RWPE2 (cell line): ENCODE data around the gene CNTNAP2.

Experiments
- ATAC-seq: fragments of 200-7000 bp; cut with Tn5 transposase; 3 replicates; pipeline ENCODE4 v1.9.1; 2021; ENCODE audit warnings: low read depth
- DNase-seq: peaks from one replicate; pipeline ENCODE4 v3.0.0-alpha.2; 2020; ENCODE audit warnings: low spot score
- H3K27ac ChIP-seq: fragments of 450-650 bp; 2 replicates; pipeline ENCODE4 v1.5.1; 2017; ENCODE audit warnings: mild to moderate bottlenecking; ENCODE audit not compliant: poor library complexity, severe bottlenecking
- H3K27me3 ChIP-seq: fragments of 250-450 bp; sonication (Bioruptor Pico); 2 replicates; pipeline ENCODE4 v1.5.1; 2021; ENCODE audit warnings: mild to moderate bottlenecking, moderate library complexity; ENCODE audit not compliant: insufficient read depth, poor library complexity, severe bottlenecking
- H3K36me3 ChIP-seq: fragments of 250-450 bp; sonication (Bioruptor Pico); 2 replicates; pipeline ENCODE4 v1.5.1; 2020; ENCODE audit warnings: low read depth, mild to moderate bottlenecking, moderate library complexity
- H3K4me1 ChIP-seq: fragments of 250-450 bp; sonication (Bioruptor Pico); 2 replicates; pipeline ENCODE4 v1.5.1; 2021; ENCODE audit warnings: mild to moderate bottlenecking, moderate library complexity; ENCODE audit not compliant: insufficient read depth, poor library complexity, severe bottlenecking
- H3K4me3 ChIP-seq: fragments of 250-450 bp; sonication (Bioruptor Pico); 2 replicates; pipeline ENCODE4 v1.5.1; 2021; ENCODE audit warnings: mild to moderate bottlenecking, moderate library complexity; ENCODE audit not compliant: severe bottlenecking
- H3K9me3 ChIP-seq: fragments of 250-450 bp; sonication (Bioruptor Pico); 2 replicates; pipeline ENCODE4 v1.5.1; 2021; ENCODE audit warnings: mild to moderate bottlenecking, moderate library complexity; ENCODE audit not compliant: severe bottlenecking
- TF ChIP-seq, protein P1 (sequence below): fragments of 450-650 bp; IDR thresholded peaks from one replicate; pipeline ENCODE4 v1.5.1; 2017; ENCODE audit warnings: mild to moderate bottlenecking, moderate library complexity; ENCODE audit not compliant: poor library complexity, severe bottlenecking

CNTNAP2 gene

DNA sequence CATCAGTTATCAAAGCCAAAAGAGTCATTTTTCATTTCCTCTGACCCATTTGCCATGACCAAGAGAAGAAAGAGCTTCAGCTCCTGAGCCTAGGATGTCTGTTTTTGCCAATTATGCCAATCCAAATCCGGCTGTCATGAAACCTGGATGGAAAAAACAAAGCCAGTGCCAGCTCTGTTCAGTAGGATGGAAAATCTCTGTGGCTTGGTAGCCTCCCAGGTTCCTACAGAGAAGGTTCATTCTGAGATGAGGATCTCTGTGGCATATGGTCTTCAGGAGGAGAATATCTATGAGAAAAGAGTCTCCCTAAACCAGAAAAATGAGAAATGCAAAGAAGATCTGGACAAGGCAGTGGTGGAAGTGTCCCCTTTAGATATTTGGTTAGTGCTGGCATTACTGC lies 475.4 kb downstream of the CNTNAP2 start:
- H3K4me1 ChIP-seq: no peaks in the 10 kb centered on the region
- no peaks in the 10 kb centered on the region for H3K36me3 ChIP-seq
- ATAC-seq (no peak), DNase-seq (no peak)
- no peaks in the 10 kb centered on the region for H3K9me3 ChIP-seq
- no peak overlapping the region for H3K27ac ChIP-seq
- no peaks in the 10 kb centered on the region for H3K27me3 ChIP-seq
- TF ChIP-seq, protein P1, sequence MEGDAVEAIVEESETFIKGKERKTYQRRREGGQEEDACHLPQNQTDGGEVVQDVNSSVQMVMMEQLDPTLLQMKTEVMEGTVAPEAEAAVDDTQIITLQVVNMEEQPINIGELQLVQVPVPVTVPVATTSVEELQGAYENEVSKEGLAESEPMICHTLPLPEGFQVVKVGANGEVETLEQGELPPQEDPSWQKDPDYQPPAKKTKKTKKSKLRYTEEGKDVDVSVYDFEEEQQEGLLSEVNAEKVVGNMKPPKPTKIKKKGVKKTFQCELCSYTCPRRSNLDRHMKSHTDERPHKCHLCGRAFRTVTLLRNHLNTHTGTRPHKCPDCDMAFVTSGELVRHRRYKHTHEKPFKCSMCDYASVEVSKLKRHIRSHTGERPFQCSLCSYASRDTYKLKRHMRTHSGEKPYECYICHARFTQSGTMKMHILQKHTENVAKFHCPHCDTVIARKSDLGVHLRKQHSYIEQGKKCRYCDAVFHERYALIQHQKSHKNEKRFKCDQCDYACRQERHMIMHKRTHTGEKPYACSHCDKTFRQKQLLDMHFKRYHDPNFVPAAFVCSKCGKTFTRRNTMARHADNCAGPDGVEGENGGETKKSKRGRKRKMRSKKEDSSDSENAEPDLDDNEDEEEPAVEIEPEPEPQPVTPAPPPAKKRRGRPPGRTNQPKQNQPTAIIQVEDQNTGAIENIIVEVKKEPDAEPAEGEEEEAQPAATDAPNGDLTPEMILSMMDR: no peak
- no peak overlapping the region for H3K4me3 ChIP-seq

DNA sequence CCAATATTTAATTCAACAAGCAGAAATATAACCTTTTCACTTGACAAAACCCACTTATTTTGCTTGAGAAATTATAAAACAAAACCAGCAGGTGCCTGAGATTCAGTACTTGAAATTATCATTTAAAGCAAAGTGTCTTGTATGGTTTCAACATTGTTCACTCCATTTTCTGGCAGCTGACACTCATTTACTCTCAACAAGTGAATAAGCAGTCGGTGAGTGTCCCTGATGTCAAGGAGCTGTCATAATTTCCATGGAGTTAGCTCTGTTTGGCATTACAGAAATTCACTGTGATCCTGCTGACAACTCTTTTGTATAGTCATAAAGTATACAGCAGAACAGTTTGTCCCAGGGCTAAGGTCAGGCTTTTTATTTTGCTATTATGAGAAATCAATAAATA lies 490.0 kb downstream of the CNTNAP2 start:
- no peaks in the 10 kb centered on the region for H3K27me3 ChIP-seq
- H3K4me3 ChIP-seq: no peak overlapping the region
- H3K36me3 ChIP-seq: no peaks in the 10 kb centered on the region
- TF ChIP-seq, protein P1: no peak
- no peaks in the 10 kb centered on the region for H3K4me1 ChIP-seq
- ATAC-seq (no peak), DNase-seq (no peak)
- no peak overlapping the region for H3K27ac ChIP-seq
- H3K9me3 ChIP-seq: peaks cover 2% of the 10 kb centered on the region

DNA sequence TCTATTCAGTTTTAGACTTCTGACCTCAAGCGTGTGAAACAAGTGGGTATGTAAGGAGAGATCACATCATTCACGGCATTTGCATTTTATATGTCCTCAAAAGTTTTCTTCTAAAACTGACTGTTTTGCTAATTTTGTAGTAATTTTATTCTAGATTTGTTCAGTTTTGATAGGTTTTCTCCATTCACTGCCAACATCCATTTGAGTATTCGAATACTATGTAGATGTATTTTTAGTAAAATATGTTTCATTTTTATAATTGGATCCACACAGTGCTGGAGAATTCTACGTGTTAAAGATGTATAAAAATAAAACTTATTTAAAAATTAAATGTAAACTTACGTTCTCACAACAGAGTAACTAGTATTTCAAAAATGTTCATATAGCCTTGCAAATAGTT lies 503.0 kb downstream of the CNTNAP2 start:
- ATAC-seq: no peak
- DNase-seq: no peak
- Histone ChIP-seq H3K4me1 (no peaks in the 10 kb centered on the region), H3K36me3 (no peaks in the 10 kb centered on the region), H3K4me3 (no peak overlapping the region), H3K27ac (no peak overlapping the region), H3K27me3 (no peaks in the 10 kb centered on the region), H3K9me3 (no peaks in the 10 kb centered on the region)
- TF ChIP-seq, protein P1: no peak

DNA sequence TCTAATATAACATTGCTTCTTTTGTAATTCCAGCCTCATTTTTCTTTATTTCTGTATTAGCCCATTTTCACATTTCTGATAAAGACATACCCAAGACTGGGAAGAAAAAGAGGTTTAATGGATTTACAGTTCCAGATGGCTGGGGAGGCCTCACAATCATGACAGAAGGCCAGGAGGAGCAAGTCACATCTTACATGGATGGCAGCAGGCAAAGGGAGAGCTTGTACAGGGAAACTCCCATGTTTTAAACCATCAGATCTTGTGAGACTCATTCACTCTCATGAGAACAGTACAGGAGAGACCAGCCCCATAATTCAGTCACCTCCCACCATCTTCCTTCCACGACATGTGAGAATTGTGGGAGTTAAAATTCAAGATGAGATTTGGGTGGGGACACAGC lies 510.3 kb downstream of the CNTNAP2 start:
- no peaks in the 10 kb centered on the region for H3K27me3 ChIP-seq
- H3K27ac ChIP-seq: no peak overlapping the region
- H3K36me3 ChIP-seq: no peaks in the 10 kb centered on the region
- DNase-seq (no peak), ATAC-seq (no peak)
- H3K4me1 ChIP-seq: no peaks in the 10 kb centered on the region
- TF ChIP-seq, protein P1: no peak
- no peak overlapping the region for H3K4me3 ChIP-seq
- H3K9me3 ChIP-seq: no peaks in the 10 kb centered on the region

DNA sequence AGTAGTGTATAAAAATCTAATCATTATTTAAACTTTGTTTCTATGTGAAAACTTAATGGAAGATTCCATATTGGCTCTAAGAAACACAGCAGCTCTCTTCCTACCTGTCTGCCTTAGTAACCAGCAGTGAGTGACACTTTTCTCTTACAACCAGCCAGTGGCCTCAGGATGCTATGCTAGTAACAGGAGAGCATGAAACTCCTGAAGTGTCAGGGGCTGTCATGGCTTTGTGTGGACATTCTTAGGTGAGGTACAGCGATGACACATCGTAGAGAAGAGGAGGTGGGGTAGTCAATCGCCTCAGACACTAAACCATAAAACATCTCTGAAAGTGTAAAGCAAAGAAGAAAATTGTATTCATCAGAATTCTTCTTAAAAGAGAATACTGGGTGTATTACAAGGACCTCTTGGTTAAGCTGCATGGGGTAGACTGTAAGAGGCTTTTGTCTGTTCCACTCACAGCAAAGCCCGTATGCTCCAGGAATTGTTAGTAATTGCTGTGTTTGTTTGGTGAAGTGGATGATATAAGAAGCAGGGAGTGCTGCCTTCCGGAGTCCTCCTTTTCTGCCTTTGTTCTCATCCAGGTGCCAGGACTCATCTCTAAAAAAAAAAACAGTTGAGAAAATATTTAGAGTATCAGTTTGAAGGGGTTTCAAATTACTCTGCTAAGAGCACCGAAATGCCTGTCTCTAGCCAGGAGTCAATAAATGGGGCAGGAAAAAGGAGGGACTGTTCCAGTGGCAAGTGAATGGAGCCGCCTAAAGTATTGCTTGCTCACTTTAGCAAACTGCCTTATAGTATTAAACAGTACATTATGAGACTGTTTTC lies 518.8 kb downstream of the CNTNAP2 start:
- Histone ChIP-seq H3K4me1 (no peaks in the 10 kb centered on the region), H3K27me3 (no peaks in the 10 kb centered on the region), H3K27ac (no peak overlapping the region), H3K4me3 (no peak overlapping the region), H3K9me3 (no peaks in the 10 kb centered on the region), H3K36me3 (no peaks in the 10 kb centered on the region)
- ATAC-seq (no peak), DNase-seq (no peak)
- TF ChIP-seq, protein P1: no peak
